Endothelial cell of umbilical vein (primary cell): ENCODE data around the gene ADSS1. TPM values are rescaled to one million over a fixed set of nuclear protein-coding genes. Genes with fewer than 3 reads are reported as not detected.

Experiments used
- BruUV-seq: library from RNA; stranded (reverse); fragments of 400-500 nt; replicated peaks from 2 replicates; lab custom pipeline; 2021; lab: Mats Ljungman, UMichigan
- CTCF ChIA-PET: fragments of 300-600, 350-600 bp; sonication (Branson Sonifier 250); formaldehyde crosslinking; loops from one replicate; lab custom pipeline; 2021; ENCODE audit warnings: antibody characterized with exemption, inconsistent platforms; lab: Charles Lee
- POLR2A ChIA-PET: fragments of 300-600, 350-600 bp; sonication (Branson Sonifier 250); formaldehyde crosslinking; loops from one replicate; lab custom pipeline; 2021; ENCODE audit warnings: antibody characterized with exemption, inconsistent platforms; lab: Charles Lee
- DNase-seq: peaks from one replicate; pipeline ENCODE4 v3.0.0-alpha.2; 2011; ENCODE audit warnings: low read depth, low spot score
- FAIRE-seq: peaks from 2 replicates; lab custom pipeline; 2011; peaks lifted over from hg19 to GRCh38; lab: Jason Lieb, UNC
- H2AFZ ChIP-seq: 2 replicates; pipeline ENCODE4 v1.6.0; 2012; ENCODE audit warnings: low read depth, low read length, control low read depth, inconsistent platforms
- H3K27ac ChIP-seq: 2 replicates; pipeline ENCODE4 v1.5.1; 2011; ENCODE audit warnings: low read depth, mild to moderate bottlenecking, control low read depth, low read length, moderate library complexity; ENCODE audit not compliant: insufficient read depth
- H3K27me3 ChIP-seq, 2 experiments: 2 replicates each; pipeline versions ENCODE4 v1.6.0 to v1.6.1; 2011; ENCODE audit warnings: low read length in 2 of 2, mixed read lengths in 1 of 2; ENCODE audit not compliant: control insufficient read depth in 2 of 2, insufficient read depth in 2 of 2
- H3K36me3 ChIP-seq, 2 experiments: 2 replicates in 1 of 2; 3 replicates in 1 of 2; pipeline ENCODE4 v1.5.1; 2011; ENCODE audit warnings: low read length in 2 of 2, mild to moderate bottlenecking in 1 of 2, moderate library complexity in 1 of 2; ENCODE audit not compliant: control insufficient read depth in 2 of 2, insufficient read depth in 2 of 2; ENCODE audit errors: extremely low read depth in 1 of 2
- H3K4me1 ChIP-seq: 3 replicates; pipeline ENCODE4 v1.5.1; 2011; ENCODE audit warnings: mild to moderate bottlenecking, low read length; ENCODE audit not compliant: control insufficient read depth, insufficient read depth; ENCODE audit errors: extremely low read depth
- H3K4me2 ChIP-seq: 2 replicates; pipeline ENCODE4 v1.6.1; 2011; ENCODE audit warnings: low read length, control low read depth, mixed read lengths; ENCODE audit not compliant: insufficient read depth
- H3K4me3 ChIP-seq, 3 experiments: fragments of 200-600 bp in 1 of 3; sonication (generic), shearing (Covaris generic) in 1 of 3; replicated peaks in 1 of 3; 2 replicates each; pipeline ENCODE4 v1.5.1; 2011 to 2016; ENCODE audit warnings: control low read depth in 3 of 3, low read length in 3 of 3, mild to moderate bottlenecking in 2 of 3, inconsistent platforms in 1 of 3, low read depth in 1 of 3, moderate library complexity in 1 of 3; ENCODE audit not compliant: insufficient read depth in 1 of 3
- H3K79me2 ChIP-seq: 2 replicates; pipeline ENCODE4 v1.6.0; 2012; ENCODE audit warnings: low read length, inconsistent platforms; ENCODE audit not compliant: control insufficient read depth, insufficient read depth
- H3K9ac ChIP-seq: replicated peaks from 2 replicates; pipeline ENCODE3; 2011; ENCODE audit warnings: low read length, control low read depth; ENCODE audit not compliant: insufficient read depth; ENCODE audit errors: extremely low read depth
- H3K9me1 ChIP-seq: replicated peaks from 3 replicates; pipeline ENCODE4 v1.6.0; 2011; ENCODE audit warnings: mild to moderate bottlenecking, low read length; ENCODE audit not compliant: control insufficient read depth, insufficient read depth; ENCODE audit errors: extremely low read depth
- H3K9me3 ChIP-seq: replicated peaks from 2 replicates; pipeline ENCODE4 v1.5.1; 2012; ENCODE audit warnings: low read length, inconsistent platforms; ENCODE audit not compliant: control insufficient read depth, insufficient read depth
- H4K20me1 ChIP-seq: replicated peaks from 2 replicates; pipeline ENCODE3; 2011; ENCODE audit warnings: mild to moderate bottlenecking, low read length; ENCODE audit not compliant: control insufficient read depth, insufficient read depth; ENCODE audit errors: extremely low read depth
- EZH2 ChIP-seq: IDR thresholded peaks from 2 replicates; pipeline ENCODE4 v1.6.1; 2012; ENCODE audit warnings: borderline replicate concordance, low read depth, mild to moderate bottlenecking, moderate library complexity, low read length, inconsistent platforms; ENCODE audit not compliant: severe bottlenecking
- GATA2 ChIP-seq: IDR thresholded peaks from 2 replicates; pipeline ENCODE4 v1.7.0; 2011; ENCODE audit warnings: low read depth, mild to moderate bottlenecking, moderate library complexity, mixed read lengths, low read length; ENCODE audit not compliant: insufficient read length, insufficient read depth
- JUN ChIP-seq: IDR thresholded peaks from 2 replicates; pipeline ENCODE4 v1.6.1; 2011; ENCODE audit warnings: borderline replicate concordance, low read depth; ENCODE audit not compliant: insufficient read length, insufficient read depth
- MYC ChIP-seq: IDR thresholded peaks from one replicate; pipeline ENCODE4 v1.6.1; 2011; ENCODE audit warnings: mild to moderate bottlenecking, low read depth, low read length
- POLR2A ChIP-seq: IDR thresholded peaks from 2 replicates; pipeline ENCODE4 v1.6.1; 2012; ENCODE audit warnings: low read depth, mild to moderate bottlenecking, control low read depth, low read length
- dilution Hi-C: fragments of 300-500 bp; cut with MboI; formaldehyde crosslinking; loops from one replicate; pipeline ENCODE4 v1.15.0; 2019; ENCODE audit warnings: low sequenced_read_pairs; ENCODE audit not compliant: extremely low pct_ligation_motif_present
- intact Hi-C: fragments of 100-400 bp; cut with micrococcal nuclease; formaldehyde crosslinking; loops from one replicate; pipeline ENCODE4 v1.10.0; 2022
- polyA plus RNA-seq, 4 experiments: library from polyadenylated mRNA; depleted of rRNA in 3 of 4; stranded (reverse) in 3 of 4; unstranded in 1 of 4; fragments of >200 nt; gene quantifications; 2 replicates each; pipeline versions ENCODE4 v1.2.1 to v1.2.3, GENCODE V29; 2011 to 2012; ENCODE audit warnings: missing spikeins in 1 of 4
- total RNA-seq: library from RNA; stranded (reverse); gene quantifications from 2 replicates; pipeline ENCODE4 v1.2.3, GENCODE V29; 2021
- TF ChIP-seq, protein P1 (sequence below), 2 donors: IDR thresholded peaks; 1 replicate in 1 of 2; 2 replicates in 1 of 2; pipeline ENCODE4 v1.5.1; 2011; ENCODE audit warnings: low read length in 2 of 2, mild to moderate bottlenecking in 2 of 2, moderate library complexity in 2 of 2, control low read depth in 1 of 2, inconsistent platforms in 1 of 2, low read depth in 1 of 2; ENCODE audit not compliant: insufficient read depth in 1 of 2; ENCODE audit errors: extremely low read depth in 1 of 2
- TF ChIP-seq, protein P2 (sequence below): IDR thresholded peaks from 2 replicates; pipeline ENCODE4 v1.6.1; 2011; ENCODE audit not compliant: insufficient read depth, insufficient read length

The ADSS1 gene
- total and polyA plus RNA-seq, 2 donors (not counting 3 experiments of a cell fraction or from before 2014, with no cell fraction given): 1.9 TPM

DNA sequence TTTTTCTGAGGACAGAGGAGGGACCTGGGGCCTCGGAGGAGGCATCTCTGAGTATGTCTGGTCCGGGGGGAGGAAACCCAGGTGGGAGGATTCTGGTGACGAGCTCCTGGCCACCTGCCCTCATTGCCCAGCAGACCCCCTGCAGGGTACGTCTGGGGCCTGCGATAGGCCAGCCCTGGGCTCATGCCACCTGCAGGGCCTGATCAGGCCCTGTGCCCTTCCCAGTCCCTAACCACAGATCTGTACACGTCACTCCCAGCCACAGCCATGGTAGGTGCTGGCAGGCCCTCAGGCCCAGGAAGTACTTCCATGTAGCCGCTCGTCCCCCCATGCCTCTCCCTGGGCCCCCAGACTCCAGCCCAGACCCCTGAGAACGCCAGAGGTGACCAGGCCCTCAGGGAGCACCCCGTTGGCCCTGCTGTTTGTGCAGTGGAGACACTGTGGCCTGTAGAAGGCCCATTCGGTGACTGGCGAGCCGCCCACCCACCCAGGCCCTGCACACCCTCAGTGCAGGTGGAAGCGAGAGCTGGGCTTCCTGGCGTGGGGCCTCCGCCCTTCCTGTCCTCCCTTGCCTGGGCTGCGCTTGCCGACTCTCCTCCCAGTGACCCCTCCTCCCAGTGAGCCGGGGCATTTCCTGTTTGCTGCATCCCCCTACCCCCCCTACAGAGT, 28.9 kb upstream of the ADSS1 start:
- FAIRE-seq (no peak), DNase-seq (no peak)
- no peak overlapping the region for H3K4me3 ChIP-seq
- peaks cover 2 to 6% of the 10 kb centered on the region in 2 experiments for H3K36me3 ChIP-seq
- no TSS peak for BruUV-seq
- no peaks in the 10 kb centered on the region for H3K9me1 ChIP-seq
- H4K20me1 ChIP-seq: no peaks in the 10 kb centered on the region
- H3K4me2 ChIP-seq: no peak overlapping the region
- intact Hi-C loops: no loop called here
- H3K27ac ChIP-seq: no peak overlapping the region
- dilution Hi-C loops: no loop called here
- no peaks in the 10 kb centered on the region for H3K27me3 ChIP-seq
- peaks cover 32% of the 10 kb centered on the region for H3K4me1 ChIP-seq
- no peak overlapping the region for H2AFZ ChIP-seq
- CTCF ChIA-PET: interaction anchor here (1.0 to 2.5 kb wide), 3 partner anchors 13 to 30 kb away, joined by 4 to 8 read pairs (median 6); no protein-coding TSS in a partner anchor
- H3K9ac ChIP-seq: no peak overlapping the region
- POLR2A ChIA-PET: no interaction called here
- H3K79me2 ChIP-seq: peaks cover 98% of the 10 kb centered on the region
- TF ChIP-seq EZH2 (no peak), JUN (no peak), MYC (no peak), POLR2A (no peak), GATA2 (no peak)
- TF ChIP-seq, protein P1, sequence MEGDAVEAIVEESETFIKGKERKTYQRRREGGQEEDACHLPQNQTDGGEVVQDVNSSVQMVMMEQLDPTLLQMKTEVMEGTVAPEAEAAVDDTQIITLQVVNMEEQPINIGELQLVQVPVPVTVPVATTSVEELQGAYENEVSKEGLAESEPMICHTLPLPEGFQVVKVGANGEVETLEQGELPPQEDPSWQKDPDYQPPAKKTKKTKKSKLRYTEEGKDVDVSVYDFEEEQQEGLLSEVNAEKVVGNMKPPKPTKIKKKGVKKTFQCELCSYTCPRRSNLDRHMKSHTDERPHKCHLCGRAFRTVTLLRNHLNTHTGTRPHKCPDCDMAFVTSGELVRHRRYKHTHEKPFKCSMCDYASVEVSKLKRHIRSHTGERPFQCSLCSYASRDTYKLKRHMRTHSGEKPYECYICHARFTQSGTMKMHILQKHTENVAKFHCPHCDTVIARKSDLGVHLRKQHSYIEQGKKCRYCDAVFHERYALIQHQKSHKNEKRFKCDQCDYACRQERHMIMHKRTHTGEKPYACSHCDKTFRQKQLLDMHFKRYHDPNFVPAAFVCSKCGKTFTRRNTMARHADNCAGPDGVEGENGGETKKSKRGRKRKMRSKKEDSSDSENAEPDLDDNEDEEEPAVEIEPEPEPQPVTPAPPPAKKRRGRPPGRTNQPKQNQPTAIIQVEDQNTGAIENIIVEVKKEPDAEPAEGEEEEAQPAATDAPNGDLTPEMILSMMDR (IDR thresholded peaks at IDR 0.05; ENCODE audit: extremely low read depth in 1 of 2, insufficient read depth in 1 of 2, low read depth in 1 of 2, low read length in 2 of 2): no peak
- TF ChIP-seq, protein P2, sequence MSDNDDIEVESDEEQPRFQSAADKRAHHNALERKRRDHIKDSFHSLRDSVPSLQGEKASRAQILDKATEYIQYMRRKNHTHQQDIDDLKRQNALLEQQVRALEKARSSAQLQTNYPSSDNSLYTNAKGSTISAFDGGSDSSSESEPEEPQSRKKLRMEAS: no peak
- H3K9me3 ChIP-seq: no peaks in the 10 kb centered on the region
